ENCODE results near the gene CDH23.

CDH23 gene

GRCh38 chr10:71696628-71697326 lies 300.1 kb downstream of the CDH23 start:
- peak; percentile 55 for DNase-seq

DNA sequence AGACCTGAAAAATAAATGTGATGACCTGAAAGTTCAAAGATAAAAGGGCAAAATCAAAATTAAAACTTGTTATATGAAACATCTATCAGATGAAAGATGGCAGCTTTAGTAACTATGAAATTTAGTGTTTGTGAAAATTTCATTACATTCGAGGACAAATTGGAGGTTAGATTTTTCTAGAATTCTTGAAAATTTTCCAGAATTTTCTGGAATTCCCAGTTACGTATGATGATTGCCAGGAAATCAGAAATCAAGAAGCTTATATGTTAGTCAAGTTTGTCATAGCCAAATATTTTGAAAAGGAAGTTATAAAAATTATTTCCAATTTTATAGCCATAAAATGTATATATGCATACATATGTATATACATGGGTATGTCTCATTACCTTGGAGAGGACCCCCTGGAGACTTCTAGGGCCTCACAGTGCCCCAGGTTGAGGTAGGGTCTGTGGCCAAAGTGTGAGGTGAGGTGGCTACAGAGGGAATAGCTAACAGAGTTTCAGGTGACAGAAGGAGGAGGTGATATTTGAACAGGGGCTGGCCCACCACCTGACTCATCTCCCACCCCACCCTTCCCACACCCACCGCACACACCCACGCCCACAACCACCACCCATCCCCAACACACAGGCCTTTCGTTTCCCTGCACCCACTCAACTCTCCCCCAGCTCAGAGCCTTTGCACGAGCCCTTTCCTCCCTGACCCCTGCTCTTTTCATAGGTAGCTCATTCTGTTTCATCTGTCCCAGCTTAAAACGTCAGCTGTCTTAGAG lies 301.4 kb downstream of the CDH23 start:
- no peak for DNase-seq

DNA sequence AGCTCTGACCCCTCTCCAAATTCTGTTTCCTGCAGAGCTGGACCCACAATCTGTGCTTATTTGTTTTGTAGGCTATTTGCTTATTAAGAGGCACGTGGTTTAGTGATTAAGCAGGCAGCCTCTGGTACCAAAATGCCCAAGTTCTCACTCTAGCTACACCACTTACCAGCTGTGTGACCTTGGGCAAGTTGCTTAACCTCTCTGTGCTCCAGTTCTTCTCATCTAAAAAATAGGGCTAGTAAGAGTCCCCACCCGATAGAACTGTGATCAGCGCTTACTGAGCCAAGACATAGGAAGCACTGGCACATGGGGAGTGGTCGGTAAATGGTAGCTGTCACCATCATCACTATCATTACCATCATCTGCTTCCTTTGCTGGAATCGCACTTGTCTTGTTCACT lies 302.0 kb downstream of the CDH23 start:
- DNase-seq, result no peak

GRCh38 chr10:71700731-71701368 lies 304.1 kb downstream of the CDH23 start:
- no peak for DNase-seq

- no peak for DNase-seq
Measured at GRCh38 chr10:71701496-71702132, 304.9 kb downstream of the CDH23 start.

DNA sequence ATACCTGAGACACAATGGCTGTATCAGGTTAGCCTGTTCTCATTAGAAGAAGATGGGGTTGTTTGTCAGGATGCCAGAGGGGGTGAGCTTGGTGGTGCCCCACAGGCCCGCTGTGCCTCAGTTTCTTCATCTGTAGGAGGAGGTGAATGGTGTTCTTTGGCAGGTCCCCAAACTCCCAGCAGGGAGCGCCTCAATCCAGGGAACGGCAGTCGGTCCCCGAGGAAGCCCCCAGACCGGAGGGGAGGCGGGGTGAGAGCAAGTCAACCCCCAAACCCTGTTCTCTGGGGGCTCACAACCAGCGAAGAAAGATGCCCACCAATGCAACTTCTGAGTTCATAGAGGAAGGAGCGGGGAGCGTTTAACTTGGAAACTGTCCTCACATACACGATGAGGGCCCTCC lies 306.9 kb downstream of the CDH23 start:
- DNase-seq, result no peak

- DNase-seq, result no peak
Measured at GRCh38 chr10:71704816-71705215, 308.1 kb downstream of the CDH23 start.

DNA sequence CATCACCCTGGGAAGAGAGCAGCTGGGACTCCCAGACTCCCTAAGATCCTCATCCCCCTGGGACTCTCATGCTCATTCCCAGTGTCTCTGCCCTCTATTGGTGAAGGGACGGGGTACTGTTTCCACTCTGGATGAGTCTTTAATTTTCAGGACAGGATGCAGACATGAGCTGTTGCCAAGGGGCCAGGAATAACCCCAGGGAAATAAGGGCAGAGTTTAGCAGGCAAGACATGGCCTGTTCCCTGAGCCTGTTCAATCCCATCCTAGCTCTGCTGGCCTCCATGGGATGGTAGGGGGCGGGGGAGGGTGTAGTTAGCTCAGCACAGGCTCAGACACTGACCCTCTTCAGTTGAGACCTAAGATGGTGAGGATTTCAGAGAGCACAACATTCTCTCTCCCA lies 308.9 kb downstream of the CDH23 start:
- DNase-seq, result no peak

DNA sequence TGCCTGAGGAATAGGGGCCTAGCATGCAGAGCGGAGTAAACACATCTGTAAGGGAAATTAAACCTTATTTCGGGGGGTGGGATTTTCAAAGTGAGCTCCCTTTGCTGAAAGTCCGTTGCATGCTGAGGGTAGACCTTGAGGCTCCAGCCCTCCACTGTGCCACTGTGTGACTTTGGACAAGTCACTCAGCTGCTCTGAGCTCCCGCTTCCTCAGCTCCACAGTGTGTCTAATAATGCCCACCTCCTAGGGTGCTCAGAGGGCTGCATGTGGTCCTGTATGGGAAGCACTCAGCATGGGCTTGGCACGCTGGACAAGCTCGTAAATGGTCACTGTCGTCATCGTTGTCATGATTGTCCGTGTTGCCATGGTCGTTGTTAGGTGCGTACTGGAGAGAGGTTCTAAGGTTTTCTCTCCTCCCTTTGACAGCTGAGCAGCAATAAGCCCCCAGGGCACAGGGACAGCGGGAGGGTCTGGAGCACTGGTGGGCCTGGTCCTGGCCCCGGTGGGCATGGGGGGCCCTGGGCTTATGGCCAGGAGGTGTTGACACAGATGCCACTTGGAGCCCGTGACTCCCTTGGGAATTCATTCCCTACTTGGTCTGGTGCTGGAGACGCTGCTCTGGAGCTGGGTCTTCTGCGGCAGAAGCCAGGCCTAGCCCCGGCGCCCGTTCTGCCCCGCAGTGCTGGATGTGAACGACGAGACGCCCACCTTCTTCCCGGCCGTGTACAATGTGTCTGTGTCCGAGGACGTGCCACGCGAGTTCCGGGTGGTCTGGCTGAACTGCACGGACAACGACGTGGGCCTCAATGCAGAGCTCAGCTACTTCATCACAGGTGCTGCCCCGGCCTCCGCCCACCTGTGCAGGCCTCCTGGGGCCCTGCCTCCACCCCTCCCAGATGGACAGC lies 309.7 kb downstream of the CDH23 start:
- DNase-seq, result no peak

DNA sequence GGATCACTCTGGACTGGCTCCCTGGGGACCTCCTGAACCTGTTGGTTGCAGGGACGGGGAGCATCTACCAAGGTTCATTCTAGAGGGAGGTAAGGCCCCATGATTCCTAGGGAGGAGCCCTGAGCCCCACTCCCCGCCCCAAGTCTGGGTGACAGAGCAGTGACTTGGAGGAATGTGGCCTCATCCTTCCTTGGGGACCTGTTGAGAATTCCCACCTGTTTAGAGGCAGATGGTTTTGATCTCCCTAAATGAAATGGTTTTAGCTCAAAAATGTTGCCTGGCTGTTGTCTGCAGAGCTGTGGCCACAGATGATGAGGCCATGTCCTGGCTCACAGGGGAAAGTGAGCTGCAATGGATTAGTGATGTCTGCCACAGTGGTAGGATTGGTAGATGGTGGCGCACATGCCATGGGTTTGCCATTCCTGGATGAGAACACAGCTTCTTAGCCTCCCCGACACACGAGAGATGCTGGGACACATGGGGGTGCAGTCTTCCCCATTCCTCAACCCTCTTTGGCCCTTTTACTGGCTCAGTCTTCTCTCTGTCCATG lies 310.6 kb downstream of the CDH23 start:
- DNase-seq, result no peak

DNA sequence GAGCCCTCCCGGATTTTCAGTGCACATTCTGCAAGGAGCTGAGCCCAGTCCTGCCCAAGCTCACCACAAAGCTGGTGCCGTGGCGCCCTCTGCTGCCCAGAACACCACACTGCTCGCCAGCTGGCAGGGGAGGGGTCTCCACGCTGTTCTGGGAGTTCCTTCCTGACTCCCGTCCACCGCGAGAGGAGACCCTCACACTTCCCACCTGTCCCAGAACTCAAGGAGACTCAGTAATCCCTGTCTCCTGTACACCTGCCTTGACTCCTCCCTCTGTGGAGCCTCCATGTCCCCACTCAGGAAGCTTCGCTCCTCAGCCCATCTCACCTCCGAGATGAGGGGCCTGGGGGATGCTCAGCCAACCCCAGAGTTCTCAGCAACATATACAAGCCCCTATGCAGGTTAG lies 311.6 kb downstream of the CDH23 start:
- DNase-seq, result peak; percentile 41

DNA sequence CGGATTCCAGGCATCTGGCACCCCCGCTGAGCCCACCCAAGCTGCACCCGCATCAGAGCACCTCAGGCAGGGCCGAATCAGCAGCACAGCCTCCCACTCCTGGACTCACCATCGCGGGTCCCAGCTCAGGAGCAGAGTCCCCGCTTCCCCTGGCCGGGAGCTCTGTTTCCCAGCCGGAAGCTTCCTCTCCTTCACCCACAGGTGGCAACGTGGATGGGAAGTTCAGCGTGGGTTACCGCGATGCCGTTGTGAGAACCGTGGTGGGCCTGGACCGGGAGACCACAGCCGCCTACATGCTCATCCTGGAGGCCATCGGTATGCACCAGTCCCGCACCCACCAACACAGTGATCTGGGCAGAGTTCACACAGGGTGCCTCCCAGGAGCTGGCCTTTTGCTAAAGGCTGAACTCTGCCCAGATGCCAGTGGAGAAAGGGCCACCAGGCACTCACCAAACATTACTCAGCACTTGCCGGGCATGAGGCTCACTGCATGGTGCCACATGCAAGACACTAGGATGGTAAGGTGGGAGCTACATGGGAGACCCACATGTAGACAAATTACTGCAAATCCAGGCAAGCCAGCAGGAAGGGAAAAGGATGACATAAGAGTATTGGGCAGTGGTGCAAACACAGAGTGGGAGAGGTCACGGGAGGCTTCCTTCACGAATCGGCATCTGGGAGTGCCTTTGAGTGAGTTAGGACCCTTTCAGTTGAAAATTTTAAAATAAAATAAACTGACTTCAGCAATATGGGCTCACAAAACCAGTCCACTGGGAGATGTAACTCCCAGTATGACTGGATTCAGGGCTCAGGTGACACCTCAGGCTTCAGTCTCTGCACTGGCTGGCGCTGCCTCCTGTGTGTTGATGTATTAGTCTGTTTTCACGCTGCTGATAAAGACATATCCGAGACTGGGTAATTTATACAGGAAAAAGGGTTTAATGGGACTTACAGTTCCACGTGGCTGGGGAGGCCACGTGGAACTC lies 312.5 kb downstream of the CDH23 start:
- no peak for DNase-seq

DNA sequence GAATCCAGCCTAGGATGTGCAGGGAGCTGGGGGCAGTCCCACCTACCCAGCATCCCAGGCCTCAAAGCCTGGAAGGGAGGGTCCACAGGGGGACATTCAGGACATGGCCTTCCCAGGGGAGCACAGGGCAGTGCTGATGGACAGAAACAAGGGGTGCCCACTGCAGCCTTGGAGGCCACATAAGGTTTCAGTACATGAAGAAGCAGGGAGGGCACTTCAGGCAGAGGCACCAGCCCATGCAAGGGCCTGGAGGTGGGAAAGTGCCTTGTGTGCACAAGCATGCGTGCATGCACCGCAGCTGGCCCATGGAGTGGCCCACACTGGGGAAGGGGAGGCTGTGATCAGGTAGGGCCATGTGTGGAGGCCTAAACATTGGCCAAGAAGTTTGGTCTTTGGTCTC lies 313.8 kb downstream of the CDH23 start:
- no peak for DNase-seq

GRCh38 chr10:71711052-71711623 lies 314.4 kb downstream of the CDH23 start:
- DNase-seq, result no peak

- DNase-seq, result no peak
Measured at GRCh38 chr10:71712170-71712569, 315.4 kb downstream of the CDH23 start.

DNA sequence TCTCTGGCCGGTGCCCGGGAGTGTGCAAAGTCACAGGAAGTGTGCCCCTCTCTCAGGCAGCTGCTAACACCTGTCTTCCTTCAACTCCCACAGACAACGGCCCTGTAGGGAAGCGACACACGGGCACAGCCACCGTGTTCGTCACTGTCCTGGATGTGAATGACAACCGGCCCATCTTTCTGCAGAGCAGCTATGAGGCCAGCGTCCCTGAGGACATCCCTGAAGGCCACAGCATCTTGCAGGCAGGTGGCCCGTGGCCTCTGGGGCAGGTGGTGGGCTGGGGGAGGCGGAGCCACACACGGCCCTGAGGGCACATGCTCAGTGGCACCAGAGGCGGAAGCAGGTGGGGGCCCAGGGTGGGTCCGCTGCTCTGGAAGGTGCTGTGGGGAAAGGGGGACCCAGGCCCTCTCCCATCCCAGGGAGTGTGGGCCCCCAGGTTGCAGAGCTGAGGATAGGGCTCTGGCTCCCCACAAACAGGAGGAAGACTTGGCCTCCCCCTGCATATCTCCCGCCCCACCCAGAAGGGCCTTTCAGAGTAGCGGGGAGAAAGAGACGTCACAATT lies 315.9 kb downstream of the CDH23 start:
- DNase-seq, result no peak

GRCh38 chr10:71713135-71714030 lies 316.7 kb downstream of the CDH23 start:
- DNase-seq, result no peak

DNA sequence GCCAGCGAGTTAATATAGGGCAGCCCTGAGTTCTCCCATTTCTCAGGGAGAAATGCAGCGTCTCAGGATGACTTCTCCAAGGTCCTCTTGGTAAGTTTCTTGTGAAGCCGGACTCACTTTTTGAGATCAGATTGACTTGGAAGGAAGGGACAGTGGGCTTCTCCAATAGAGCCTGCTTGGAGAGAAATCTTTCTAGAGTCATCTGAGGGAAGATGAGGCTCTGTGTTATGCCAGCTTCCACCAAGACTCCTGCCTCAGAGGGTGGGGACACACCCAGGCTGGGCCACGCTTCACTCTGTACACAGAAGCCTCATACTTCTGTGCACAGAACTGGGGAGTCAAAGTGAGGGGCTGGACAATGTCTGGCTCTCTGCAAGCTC lies 317.3 kb downstream of the CDH23 start:
- no peak for DNase-seq

GRCh38 chr10:71714592-71714991 lies 317.9 kb downstream of the CDH23 start:
- no peak for DNase-seq

Measured in effector CD8-positive, alpha-beta T cell (primary cell).